ENCODE data around the gene RNF40.

The RNF40 gene

GRCh38 chr16:30725418-30725792, 36.7 kb upstream of the RNF40 start:
- no peaks in the 10 kb centered on the region for H3K9me3 ChIP-seq (ENCODE audit: control insufficient read depth, insufficient read depth, low read length)
- H3K27ac ChIP-seq (ENCODE audit: low read depth, low read length): no peak overlapping the region
- H3K9ac ChIP-seq (ENCODE audit: low read depth, low read length): no peak overlapping the region
- H3K36me3 ChIP-seq (ENCODE audit: control insufficient read depth, insufficient read depth, low read length): peaks cover 84% of the 10 kb centered on the region
- H3K4me1 ChIP-seq (ENCODE audit: control insufficient read depth, insufficient read depth, low read length): peaks cover 7% of the 10 kb centered on the region
- no peaks in the 10 kb centered on the region for H3K27me3 ChIP-seq (ENCODE audit: control insufficient read depth, insufficient read depth, low read length)
- no peak overlapping the region for H3K4me3 ChIP-seq (ENCODE audit: low read depth, low read length)

GRCh38 chr16:30728321-30728720, 33.8 kb upstream of the RNF40 start:
- H3K4me1 ChIP-seq (ENCODE audit: control insufficient read depth, insufficient read depth, low read length): peaks cover 7% of the 10 kb centered on the region
- H3K36me3 ChIP-seq (ENCODE audit: control insufficient read depth, insufficient read depth, low read length): peaks cover 82% of the 10 kb centered on the region
- no peak overlapping the region for H3K27ac ChIP-seq (ENCODE audit: low read depth, low read length)
- no peaks in the 10 kb centered on the region for H3K27me3 ChIP-seq (ENCODE audit: control insufficient read depth, insufficient read depth, low read length)
- no peak overlapping the region for H3K4me3 ChIP-seq (ENCODE audit: low read depth, low read length)
- no peak overlapping the region for H3K9ac ChIP-seq (ENCODE audit: low read depth, low read length)
- no peaks in the 10 kb centered on the region for H3K9me3 ChIP-seq (ENCODE audit: control insufficient read depth, insufficient read depth, low read length)

- no peak overlapping the region for H3K4me3 ChIP-seq (ENCODE audit: low read depth, low read length)
- no peak overlapping the region; the same call in 1 of the 2 replicates for H3K9ac ChIP-seq (ENCODE audit: low read depth, low read length)
- H3K4me1 ChIP-seq (ENCODE audit: control insufficient read depth, insufficient read depth, low read length): peaks cover 7% of the 10 kb centered on the region
- peaks cover 82% of the 10 kb centered on the region for H3K36me3 ChIP-seq (ENCODE audit: control insufficient read depth, insufficient read depth, low read length)
- H3K9me3 ChIP-seq (ENCODE audit: control insufficient read depth, insufficient read depth, low read length): no peaks in the 10 kb centered on the region
- no peaks in the 10 kb centered on the region for H3K27me3 ChIP-seq (ENCODE audit: control insufficient read depth, insufficient read depth, low read length)
- no peak overlapping the region for H3K27ac ChIP-seq (ENCODE audit: low read depth, low read length)
Measured at GRCh38 chr16:30728899-30729672, 33.0 kb upstream of the RNF40 start.

GRCh38 chr16:30731411-30731810, 30.7 kb upstream of the RNF40 start:
- Histone ChIP-seq H3K27me3 (ENCODE audit: control insufficient read depth, insufficient read depth, low read length) (no peaks in the 10 kb centered on the region), H3K4me1 (ENCODE audit: control insufficient read depth, insufficient read depth, low read length) (peaks cover 7% of the 10 kb centered on the region), H3K9ac (ENCODE audit: low read depth, low read length) (no peak overlapping the region), H3K36me3 (ENCODE audit: control insufficient read depth, insufficient read depth, low read length) (peaks cover 76% of the 10 kb centered on the region), H3K4me3 (ENCODE audit: low read depth, low read length) (no peak overlapping the region), H3K27ac (ENCODE audit: low read depth, low read length) (no peak overlapping the region), H3K9me3 (ENCODE audit: control insufficient read depth, insufficient read depth, low read length) (no peaks in the 10 kb centered on the region)

GRCh38 chr16:30736995-30737793, 24.9 kb upstream of the RNF40 start:
- no peak overlapping the region for H3K27ac ChIP-seq (ENCODE audit: low read depth, low read length)
- no peaks in the 10 kb centered on the region for H3K9me3 ChIP-seq (ENCODE audit: control insufficient read depth, insufficient read depth, low read length)
- H3K27me3 ChIP-seq (ENCODE audit: control insufficient read depth, insufficient read depth, low read length): no peaks in the 10 kb centered on the region
- no peak overlapping the region for H3K9ac ChIP-seq (ENCODE audit: low read depth, low read length)
- peaks cover 7% of the 10 kb centered on the region for H3K4me1 ChIP-seq (ENCODE audit: control insufficient read depth, insufficient read depth, low read length)
- no peak overlapping the region for H3K4me3 ChIP-seq (ENCODE audit: low read depth, low read length)
- peaks cover 77% of the 10 kb centered on the region for H3K36me3 ChIP-seq (ENCODE audit: control insufficient read depth, insufficient read depth, low read length)

- no peak overlapping the region for H3K27ac ChIP-seq (ENCODE audit: low read depth, low read length)
- H3K4me3 ChIP-seq (ENCODE audit: low read depth, low read length): no peak overlapping the region
- H3K36me3 ChIP-seq (ENCODE audit: control insufficient read depth, insufficient read depth, low read length): peaks cover 72% of the 10 kb centered on the region
- H3K9me3 ChIP-seq (ENCODE audit: control insufficient read depth, insufficient read depth, low read length): no peaks in the 10 kb centered on the region
- H3K27me3 ChIP-seq (ENCODE audit: control insufficient read depth, insufficient read depth, low read length): no peaks in the 10 kb centered on the region
- peaks cover 7% of the 10 kb centered on the region for H3K4me1 ChIP-seq (ENCODE audit: control insufficient read depth, insufficient read depth, low read length)
- H3K9ac ChIP-seq (ENCODE audit: low read depth, low read length): no peak overlapping the region
Measured at GRCh38 chr16:30737794-30738648, 24.1 kb upstream of the RNF40 start.

- no peak overlapping the region for H3K27ac ChIP-seq (ENCODE audit: low read depth, low read length)
- H3K27me3 ChIP-seq (ENCODE audit: control insufficient read depth, insufficient read depth, low read length): no peaks in the 10 kb centered on the region
- H3K9ac ChIP-seq (ENCODE audit: low read depth, low read length): no peak overlapping the region
- H3K4me3 ChIP-seq (ENCODE audit: low read depth, low read length): no peak overlapping the region
- peaks cover 7% of the 10 kb centered on the region for H3K4me1 ChIP-seq (ENCODE audit: control insufficient read depth, insufficient read depth, low read length)
- H3K36me3 ChIP-seq (ENCODE audit: control insufficient read depth, insufficient read depth, low read length): peaks cover 65% of the 10 kb centered on the region
- H3K9me3 ChIP-seq (ENCODE audit: control insufficient read depth, insufficient read depth, low read length): no peaks in the 10 kb centered on the region
Measured at GRCh38 chr16:30738984-30739951, 22.9 kb upstream of the RNF40 start.

GRCh38 chr16:30740364-30741251, 21.5 kb upstream of the RNF40 start:
- Histone ChIP-seq H3K4me1 (ENCODE audit: control insufficient read depth, insufficient read depth, low read length) (peaks cover 7% of the 10 kb centered on the region), H3K36me3 (ENCODE audit: control insufficient read depth, insufficient read depth, low read length) (peaks cover 70% of the 10 kb centered on the region), H3K27me3 (ENCODE audit: control insufficient read depth, insufficient read depth, low read length) (no peaks in the 10 kb centered on the region), H3K9me3 (ENCODE audit: control insufficient read depth, insufficient read depth, low read length) (no peaks in the 10 kb centered on the region), H3K9ac (ENCODE audit: low read depth, low read length) (no peak overlapping the region), H3K4me3 (ENCODE audit: low read depth, low read length) (no peak overlapping the region), H3K27ac (ENCODE audit: low read depth, low read length) (peak overlapping the region; percentile 65)

GRCh38 chr16:30741461-30741914, 20.6 kb upstream of the RNF40 start:
- Histone ChIP-seq H3K4me3 (ENCODE audit: low read depth, low read length) (no peak overlapping the region), H3K9me3 (ENCODE audit: control insufficient read depth, insufficient read depth, low read length) (no peaks in the 10 kb centered on the region), H3K4me1 (ENCODE audit: control insufficient read depth, insufficient read depth, low read length) (peaks cover 7% of the 10 kb centered on the region), H3K27ac (ENCODE audit: low read depth, low read length) (peak overlapping the region; percentile 65), H3K36me3 (ENCODE audit: control insufficient read depth, insufficient read depth, low read length) (peaks cover 62% of the 10 kb centered on the region), H3K9ac (ENCODE audit: low read depth, low read length) (no peak overlapping the region), H3K27me3 (ENCODE audit: control insufficient read depth, insufficient read depth, low read length) (no peaks in the 10 kb centered on the region)

All from HUES48 (cell line).